ENCODE results near the gene MTHFD1L. TPM values are rescaled to one million over a fixed set of nuclear protein-coding genes. Genes with fewer than 3 reads are reported as not detected.

Gene MTHFD1L
- polyA plus RNA-seq, 3 donors: 0.25 to 1.3 (median 0.39) TPM

DNA sequence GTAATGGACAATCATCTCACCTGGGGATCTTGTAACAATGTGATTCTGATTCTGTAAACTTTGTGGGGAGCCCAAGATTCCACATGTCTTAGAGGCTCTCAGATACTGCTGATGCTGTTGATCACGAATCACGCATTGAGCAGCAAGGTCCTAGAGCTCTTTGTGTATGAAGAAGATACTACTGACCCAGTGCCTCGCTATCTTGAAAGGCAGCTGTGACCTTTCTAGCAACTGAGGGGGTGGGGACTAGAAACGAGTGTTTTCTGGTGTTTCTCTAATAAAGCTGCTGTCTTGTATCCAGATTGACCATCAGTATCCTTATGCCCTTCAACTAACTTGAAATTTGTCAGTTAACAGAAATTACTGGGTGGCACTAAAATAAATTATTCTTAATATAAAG is 142.9 kb downstream of the MTHFD1L start:
- H3K27me3 ChIP-seq (ENCODE audit: control insufficient read depth in 2 of 2, insufficient read depth in 2 of 2, low read length in 2 of 2): no peaks in the 10 kb centered on the region
- intact Hi-C loops (cut with micrococcal nuclease): no loop called here
- H3K4me2 ChIP-seq (replicated peaks; ENCODE audit: extremely low read depth, low read length, poor library complexity, severe bottlenecking): no peak overlapping the region
- no peak overlapping the region for H3K4me3 ChIP-seq (replicated peaks in 1 of 3; ENCODE audit: low read depth in 2 of 3, low read length in 3 of 3)
- H3K9me3 Mint-ChIP-seq: no peaks in the 10 kb centered on the region
- no peaks in the 10 kb centered on the region for H3K36me3 Mint-ChIP-seq
- H3K4me3 Mint-ChIP-seq: no peak overlapping the region
- H3K36me3 ChIP-seq (replicated peaks in 1 of 2; ENCODE audit: control insufficient read depth in 1 of 2, insufficient read depth in 2 of 2, low read length in 2 of 2): no peaks in the 10 kb centered on the region
- H3K27ac Mint-ChIP-seq: no peak overlapping the region
- no peaks in the 10 kb centered on the region for H3K79me2 ChIP-seq (ENCODE audit: insufficient read depth, low read length)
- DNase-seq: no peak
- no peaks in the 10 kb centered on the region for H4K20me1 ChIP-seq (ENCODE audit: insufficient read depth, low read length)
- peaks cover 0 to 3% (median 0%) of the 10 kb centered on the region in 3 donors for H3K27me3 Mint-ChIP-seq (ENCODE audit: low read depth in 3 of 3)
- no peaks in the 10 kb centered on the region for H3K9me3 ChIP-seq (replicated peaks in 1 of 2; ENCODE audit: control insufficient read depth in 1 of 2, insufficient read depth in 1 of 2, low read length in 2 of 2)
- H2AFZ ChIP-seq (ENCODE audit: insufficient read depth, low read depth, low read length, poor library complexity, severe bottlenecking): no peak overlapping the region
- H3K9ac ChIP-seq (ENCODE audit: insufficient read depth, low read length, poor library complexity, severe bottlenecking): no peak overlapping the region
- no peak overlapping the region for H3K27ac ChIP-seq (ENCODE audit: low read depth in 1 of 2, low read length in 2 of 2)
- TF ChIP-seq, protein P1, sequence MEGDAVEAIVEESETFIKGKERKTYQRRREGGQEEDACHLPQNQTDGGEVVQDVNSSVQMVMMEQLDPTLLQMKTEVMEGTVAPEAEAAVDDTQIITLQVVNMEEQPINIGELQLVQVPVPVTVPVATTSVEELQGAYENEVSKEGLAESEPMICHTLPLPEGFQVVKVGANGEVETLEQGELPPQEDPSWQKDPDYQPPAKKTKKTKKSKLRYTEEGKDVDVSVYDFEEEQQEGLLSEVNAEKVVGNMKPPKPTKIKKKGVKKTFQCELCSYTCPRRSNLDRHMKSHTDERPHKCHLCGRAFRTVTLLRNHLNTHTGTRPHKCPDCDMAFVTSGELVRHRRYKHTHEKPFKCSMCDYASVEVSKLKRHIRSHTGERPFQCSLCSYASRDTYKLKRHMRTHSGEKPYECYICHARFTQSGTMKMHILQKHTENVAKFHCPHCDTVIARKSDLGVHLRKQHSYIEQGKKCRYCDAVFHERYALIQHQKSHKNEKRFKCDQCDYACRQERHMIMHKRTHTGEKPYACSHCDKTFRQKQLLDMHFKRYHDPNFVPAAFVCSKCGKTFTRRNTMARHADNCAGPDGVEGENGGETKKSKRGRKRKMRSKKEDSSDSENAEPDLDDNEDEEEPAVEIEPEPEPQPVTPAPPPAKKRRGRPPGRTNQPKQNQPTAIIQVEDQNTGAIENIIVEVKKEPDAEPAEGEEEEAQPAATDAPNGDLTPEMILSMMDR (IDR thresholded peaks at IDR 0.05): no peak
- peaks cover 33% of the 10 kb centered on the region for H3K4me1 Mint-ChIP-seq
- H3K4me1 ChIP-seq (ENCODE audit: control insufficient read depth in 1 of 2, insufficient read depth in 2 of 2, low read length in 2 of 2): peaks cover 32 to 33% of the 10 kb centered on the region in 2 donors
- 100% methylated on average over 2 of the region's 4 CpGs for WGBS (ENCODE audit: insufficient coverage)

DNA sequence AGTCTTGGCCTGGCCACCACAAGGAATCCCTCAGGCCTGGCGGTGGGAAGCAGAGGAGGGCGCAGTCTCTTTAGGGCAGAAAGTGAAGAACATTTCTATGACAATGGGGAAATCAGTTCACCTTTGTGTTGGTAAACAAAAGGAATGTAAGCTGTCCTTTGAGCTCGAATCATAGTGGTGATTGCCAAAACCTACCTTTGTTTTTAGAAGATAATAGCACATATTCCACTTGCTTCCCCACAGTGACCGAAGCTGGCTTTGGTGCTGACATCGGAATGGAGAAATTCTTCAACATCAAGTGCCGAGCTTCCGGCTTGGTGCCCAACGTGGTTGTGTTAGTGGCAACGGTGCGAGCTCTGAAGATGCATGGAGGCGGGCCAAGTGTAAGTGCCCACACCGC is 144.1 kb downstream of the MTHFD1L start:
- WGBS (ENCODE audit: insufficient coverage): 90% methylated on average over 2 of the region's 12 CpGs
- H4K20me1 ChIP-seq (ENCODE audit: insufficient read depth, low read length): no peaks in the 10 kb centered on the region
- H3K79me2 ChIP-seq (ENCODE audit: insufficient read depth, low read length): no peaks in the 10 kb centered on the region
- intact Hi-C loops (cut with micrococcal nuclease): no loop called here
- H3K4me3 ChIP-seq (replicated peaks in 1 of 3; ENCODE audit: low read depth in 2 of 3, low read length in 3 of 3): no peak overlapping the region
- H3K9me3 Mint-ChIP-seq: no peaks in the 10 kb centered on the region
- H3K9me3 ChIP-seq (replicated peaks in 1 of 2; ENCODE audit: control insufficient read depth in 1 of 2, insufficient read depth in 1 of 2, low read length in 2 of 2): no peaks in the 10 kb centered on the region
- DNase-seq: no peak
- H3K36me3 ChIP-seq (replicated peaks in 1 of 2; ENCODE audit: control insufficient read depth in 1 of 2, insufficient read depth in 2 of 2, low read length in 2 of 2): no peaks in the 10 kb centered on the region
- H3K27ac Mint-ChIP-seq: no peak overlapping the region
- peaks cover 0 to under 1% (median 0%) of the 10 kb centered on the region in 3 donors for H3K27me3 Mint-ChIP-seq (ENCODE audit: low read depth in 3 of 3)
- TF ChIP-seq, protein P1 (IDR thresholded peaks at IDR 0.05): no peak
- H3K4me2 ChIP-seq (replicated peaks; ENCODE audit: extremely low read depth, low read length, poor library complexity, severe bottlenecking): no peak overlapping the region
- H3K4me1 ChIP-seq (ENCODE audit: control insufficient read depth in 1 of 2, insufficient read depth in 2 of 2, low read length in 2 of 2): peaks cover 24% of the 10 kb centered on the region in 2 donors
- no peak overlapping the region for H3K4me3 Mint-ChIP-seq
- H3K9ac ChIP-seq (ENCODE audit: insufficient read depth, low read length, poor library complexity, severe bottlenecking): no peak overlapping the region
- no peak overlapping the region for H2AFZ ChIP-seq (ENCODE audit: insufficient read depth, low read depth, low read length, poor library complexity, severe bottlenecking)
- no peaks in the 10 kb centered on the region for H3K27me3 ChIP-seq (ENCODE audit: control insufficient read depth in 2 of 2, insufficient read depth in 2 of 2, low read length in 2 of 2)
- no peaks in the 10 kb centered on the region for H3K36me3 Mint-ChIP-seq
- H3K27ac ChIP-seq (ENCODE audit: low read depth in 1 of 2, low read length in 2 of 2): no peak overlapping the region
- H3K4me1 Mint-ChIP-seq: peaks cover 27% of the 10 kb centered on the region

Measured in CD14-positive monocyte (primary cell).